Measurements from ENCODE around the gene NIPA2.

DNA sequence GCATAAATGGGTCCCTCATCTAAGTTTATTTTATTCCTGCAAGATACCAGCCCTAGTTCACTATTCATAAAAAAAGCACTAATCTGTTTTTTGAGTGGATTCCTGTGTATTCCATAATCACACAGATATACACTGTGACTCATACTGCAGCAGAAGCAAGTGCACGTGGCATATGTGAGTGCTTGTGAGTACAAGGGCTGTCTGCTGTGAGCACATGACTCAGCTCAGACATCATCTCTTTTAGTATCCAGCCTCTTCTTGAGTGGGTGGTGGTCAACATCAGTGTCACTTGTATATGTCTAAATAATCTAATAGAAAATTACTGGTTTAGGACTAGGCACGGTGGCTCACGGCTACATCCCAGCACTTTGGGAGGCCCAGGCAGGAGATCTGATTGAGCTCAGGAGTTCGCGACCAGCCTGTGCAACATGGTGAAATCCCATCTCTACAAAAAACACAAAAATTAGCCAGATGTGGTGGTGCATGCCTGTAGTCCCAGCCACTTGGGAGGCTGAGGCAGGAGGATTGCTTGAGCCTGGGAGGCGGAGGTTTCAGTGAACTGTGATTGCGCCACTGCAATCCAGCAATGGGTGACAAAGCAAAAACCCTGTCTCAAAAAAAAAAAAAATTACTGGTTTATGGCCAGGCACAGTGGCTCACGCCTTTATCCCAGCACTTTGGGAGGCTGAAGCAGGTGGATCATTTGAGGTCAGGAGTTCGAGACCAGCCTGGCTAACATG, 49.8 kb downstream of the NIPA2 start:
- TF ChIP-seq NR3C1 (IDR thresholded peaks at IDR 0.05), result no peak
- TF ChIP-seq ELK1 (IDR thresholded peaks at IDR 0.05; ENCODE audit: low read depth, low read length), result no peak
- no peak for TF ChIP-seq SMC3 (IDR thresholded peaks at IDR 0.05)
- TF ChIP-seq CBX8 (IDR thresholded peaks at IDR 0.05), result no peak
- TF ChIP-seq CTCF (IDR thresholded peaks at IDR 0.05), result no peak
- peak; percentile 76 for TF ChIP-seq MAX (IDR thresholded peaks at IDR 0.05)
- TF ChIP-seq POLR2A (IDR thresholded peaks at IDR 0.05; ENCODE audit: low read length), result no peak

Measured in A549 (cell line).